Measurements from ENCODE around the gene CHSY1.

CHSY1 gene

GRCh38 chr15:101209285-101209845 is 42.5 kb downstream of the CHSY1 start:
- no peak for DNase-seq

GRCh38 chr15:101207867-101208288 is 44.0 kb downstream of the CHSY1 start:
- no peak for DNase-seq

GRCh38 chr15:101206176-101206591 is 45.7 kb downstream of the CHSY1 start:
- no peak for DNase-seq

GRCh38 chr15:101204739-101205535 is 46.9 kb downstream of the CHSY1 start:
- DNase-seq, result no peak

GRCh38 chr15:101203607-101204189 is 48.1 kb downstream of the CHSY1 start:
- DNase-seq, result no peak

GRCh38 chr15:101203029-101203573 is 48.7 kb downstream of the CHSY1 start:
- DNase-seq, result no peak

GRCh38 chr15:101201411-101202174 is 50.3 kb downstream of the CHSY1 start:
- DNase-seq, result no peak

GRCh38 chr15:101200181-101200580 is 51.7 kb downstream of the CHSY1 start:
- no peak for DNase-seq

GRCh38 chr15:101198800-101199199 is 53.0 kb downstream of the CHSY1 start:
- no peak for DNase-seq

GRCh38 chr15:101198031-101198575 is 53.7 kb downstream of the CHSY1 start:
- DNase-seq, result no peak

GRCh38 chr15:101194546-101195125 is 57.2 kb downstream of the CHSY1 start:
- no peak for DNase-seq

GRCh38 chr15:101193806-101194545 is 57.9 kb downstream of the CHSY1 start:
- no peak for DNase-seq

- no peak for DNase-seq
Observed at GRCh38 chr15:101193120-101193644, 58.7 kb downstream of the CHSY1 start.

- DNase-seq, result no peak
Observed at GRCh38 chr15:101192081-101192480, 59.8 kb downstream of the CHSY1 start.

GRCh38 chr15:101191242-101191641 is 60.6 kb downstream of the CHSY1 start:
- DNase-seq, result no peak

- DNase-seq, result no peak
Observed at GRCh38 chr15:101190092-101190595, 61.7 kb downstream of the CHSY1 start.

- no peak for DNase-seq
Observed at GRCh38 chr15:101189409-101190091, 62.3 kb downstream of the CHSY1 start.

GRCh38 chr15:101188637-101189408 is 63.0 kb downstream of the CHSY1 start:
- no peak for DNase-seq

- DNase-seq, result no peak
Observed at GRCh38 chr15:101187820-101188636, 63.8 kb downstream of the CHSY1 start.
